Stimulated activated CD4-positive, alpha-beta T cell treated with anti-CD3 and anti-CD28 coated beads, Interleukin-15, amount 100 ng/mL, for 1 hour (primary cell): ENCODE results near the gene SEC14L1.

Experiments used
- DNase-seq, 2 donors: peaks; one replicate each; pipeline ENCODE4 v3.0.0-alpha.2; 2020; ENCODE audit warnings: low read depth in 1 of 2, low spot score in 1 of 2

SEC14L1 gene

DNA sequence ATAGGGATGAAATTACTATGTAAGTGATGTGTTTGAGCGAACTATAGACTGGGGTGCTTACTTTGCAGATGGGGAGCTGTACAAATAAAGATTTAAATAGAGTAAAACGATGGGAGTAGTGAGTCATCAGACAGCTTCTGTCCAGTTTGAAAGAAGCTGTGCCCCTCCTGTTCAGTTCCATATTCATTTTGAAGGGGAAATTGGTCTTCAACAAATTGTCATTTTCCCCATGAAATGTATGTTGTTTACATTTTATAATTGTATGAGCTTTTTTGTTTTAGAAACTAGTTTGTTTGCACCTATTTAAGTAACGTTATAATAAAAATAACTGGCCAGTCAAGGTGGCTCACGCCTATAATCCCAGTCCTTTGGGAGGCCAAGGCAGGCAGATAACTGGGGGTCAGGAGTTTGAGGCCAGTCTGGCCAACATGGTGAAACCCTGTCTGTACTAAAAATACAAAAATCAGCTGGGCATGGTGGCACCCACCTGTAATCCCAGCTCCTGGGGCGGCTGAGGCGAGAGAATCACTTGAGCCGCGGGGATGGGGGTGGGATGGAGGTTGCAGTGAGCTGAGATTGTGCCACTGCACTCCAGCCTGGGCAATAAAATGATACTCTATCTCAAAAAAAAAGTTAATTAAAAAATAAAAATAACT is 20.2 kb downstream of the SEC14L1 start:
- DNase-seq = no peak

DNA sequence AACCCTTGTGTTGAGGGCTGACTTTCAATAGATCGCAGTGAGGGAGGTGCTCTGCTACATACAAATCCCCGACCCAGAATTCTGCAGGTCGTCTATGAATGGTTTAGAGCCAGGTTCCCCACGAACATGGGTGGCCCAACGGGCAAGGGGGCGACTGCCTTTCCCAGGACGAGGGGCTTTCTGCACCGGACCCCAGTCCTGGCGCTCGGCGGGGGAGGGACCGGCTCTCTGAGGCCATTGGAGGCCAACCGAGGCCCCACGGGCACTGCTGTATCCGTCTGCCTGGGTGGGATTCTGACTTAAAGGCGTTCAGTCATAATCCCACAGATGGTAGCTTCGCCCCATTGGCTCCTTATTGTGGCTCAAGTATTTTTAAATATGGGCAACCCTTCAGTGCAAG is 21.2 kb downstream of the SEC14L1 start:
- no peak for DNase-seq

DNA sequence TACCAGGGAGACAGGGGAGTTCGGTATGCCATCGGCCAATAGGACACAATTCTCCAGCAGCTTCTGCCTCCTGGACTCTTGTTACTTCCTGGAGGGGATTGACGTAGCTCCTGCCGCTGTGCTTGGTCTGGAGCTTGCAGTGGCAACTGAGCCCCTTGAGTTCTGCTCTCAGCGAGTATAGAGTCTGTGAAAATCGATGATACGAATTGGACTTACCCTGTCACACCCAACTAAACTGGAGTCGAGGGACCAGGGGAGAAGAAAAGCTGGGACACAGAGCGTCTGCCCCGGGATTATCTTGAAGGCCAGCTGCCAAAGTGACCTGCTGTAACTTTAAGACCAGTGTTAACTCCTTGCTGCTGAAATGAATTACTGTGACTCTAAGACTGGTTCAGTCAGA is 22.2 kb downstream of the SEC14L1 start:
- DNase-seq = no peak

DNA sequence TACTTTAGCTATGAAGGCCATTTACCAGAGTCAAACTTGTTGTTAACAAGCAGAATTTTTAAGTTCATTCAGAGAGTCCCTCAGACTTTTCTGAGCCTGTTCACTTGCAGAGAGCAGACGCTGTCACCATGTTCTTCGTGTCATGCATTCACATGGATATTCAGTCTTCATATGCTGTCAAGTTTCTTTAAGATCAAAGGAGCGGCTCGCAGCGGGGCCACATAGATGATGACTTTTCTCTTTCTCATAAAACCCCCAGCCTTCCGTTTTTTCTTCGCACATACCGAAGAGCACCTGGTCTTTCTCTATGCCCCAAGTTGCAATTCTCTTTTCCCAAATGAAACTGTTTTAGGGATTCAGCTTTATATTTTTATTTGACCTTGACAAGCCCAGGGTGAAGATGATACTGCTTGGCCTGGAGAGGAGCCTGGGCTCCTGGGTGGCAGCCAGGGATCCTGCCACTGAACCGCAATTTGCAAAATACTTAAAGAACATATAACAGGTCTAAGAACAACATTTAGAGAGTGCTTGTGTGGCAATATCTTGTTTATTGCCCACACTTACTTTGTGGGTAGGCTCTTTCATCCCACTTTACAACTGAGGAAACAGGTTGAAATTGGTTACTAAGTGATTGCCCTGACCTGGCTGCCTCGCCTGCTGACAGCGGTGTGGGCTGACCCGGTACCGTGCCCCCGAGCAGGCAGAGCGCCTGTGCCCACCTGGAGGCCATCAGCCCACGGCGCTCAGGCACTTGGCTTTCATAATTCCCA is 22.9 kb downstream of the SEC14L1 start:
- DNase-seq = no peak

DNA sequence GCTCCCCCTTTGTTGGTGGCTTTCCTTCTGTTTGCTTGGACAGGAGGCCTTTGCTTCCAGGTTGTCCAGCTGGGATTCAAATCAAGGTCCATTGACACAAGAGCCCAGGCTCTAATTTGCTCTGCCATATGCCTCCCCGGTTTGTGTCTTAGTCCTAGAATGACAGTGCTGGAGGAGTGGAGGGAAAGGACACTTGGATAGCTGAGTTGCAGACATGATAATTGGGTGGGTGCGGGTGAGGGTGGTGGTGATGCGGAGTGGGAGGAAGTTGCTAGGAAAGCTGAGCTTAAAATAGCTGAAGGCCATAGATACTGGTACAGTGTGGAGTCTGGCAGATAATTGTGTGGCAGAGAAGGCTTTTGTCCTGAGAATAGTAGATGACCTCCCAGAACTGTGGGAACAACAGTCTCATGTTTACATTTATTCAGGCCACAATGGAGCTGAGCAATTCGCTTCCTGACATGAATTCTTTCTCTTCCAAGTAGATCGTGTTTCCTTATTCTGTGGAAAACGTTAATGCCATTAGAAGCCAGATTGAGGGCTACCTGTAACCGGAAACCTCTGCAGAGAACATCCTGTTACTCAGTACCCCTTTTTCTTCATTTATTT is 23.8 kb downstream of the SEC14L1 start:
- no peak for DNase-seq

DNA sequence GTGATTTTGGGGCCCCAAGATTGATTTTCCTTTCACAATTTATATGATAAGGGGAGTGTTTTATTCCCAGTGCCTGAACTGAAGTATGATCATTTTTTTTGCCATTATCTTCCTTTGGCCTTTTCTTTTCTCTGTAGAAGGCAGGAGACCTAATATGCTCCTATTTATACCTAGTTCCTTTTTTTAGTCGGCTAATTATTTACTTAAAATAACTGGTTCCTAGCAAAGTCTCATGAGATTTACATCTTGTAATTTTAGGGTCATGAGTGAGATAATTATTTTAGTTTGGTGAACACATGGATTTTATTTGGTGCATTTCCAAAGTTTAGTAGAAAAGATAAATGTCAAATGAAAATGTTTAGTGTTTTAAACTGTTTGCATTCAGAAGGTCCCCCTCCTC is 24.8 kb downstream of the SEC14L1 start:
- no peak for DNase-seq

DNA sequence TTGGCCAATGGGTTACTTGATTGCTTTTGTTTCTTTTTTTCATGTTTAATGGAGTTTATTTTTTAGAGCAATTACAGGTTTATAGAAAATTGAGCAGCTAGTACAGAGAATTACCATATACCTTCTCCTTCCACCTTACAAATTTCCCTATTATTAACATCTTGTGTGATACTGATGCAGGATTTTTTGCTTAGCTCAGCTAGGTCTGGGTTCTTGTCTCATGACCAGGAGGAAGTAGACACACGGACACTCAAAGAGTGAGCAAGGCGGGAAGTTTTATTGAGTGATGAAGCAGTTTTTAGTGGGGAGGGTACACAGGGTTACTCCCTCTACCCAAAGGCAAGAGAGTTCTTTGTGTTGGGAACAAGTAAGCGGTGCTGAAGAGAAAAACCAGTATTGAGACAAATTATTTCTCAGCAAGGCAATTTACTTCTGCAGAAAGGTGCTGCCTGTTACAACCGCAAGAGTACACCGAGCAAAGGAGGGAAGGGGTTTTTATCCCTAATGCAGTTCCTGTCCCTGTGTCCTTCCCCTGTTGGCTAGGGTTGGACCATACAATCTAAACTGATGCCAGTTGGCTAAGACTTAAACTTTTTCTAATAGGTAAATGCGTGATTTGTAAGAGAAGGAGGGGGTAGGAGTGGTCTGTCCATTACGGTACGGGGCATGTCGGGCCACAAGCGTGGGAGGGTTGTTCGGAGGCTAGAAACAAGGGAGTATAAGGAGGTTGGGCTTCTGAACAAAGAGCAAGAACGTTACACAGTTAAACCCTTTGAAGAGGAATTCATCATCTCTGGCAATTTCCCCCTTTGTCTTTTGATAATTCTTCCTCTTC is 26.9 kb downstream of the SEC14L1 start:
- no peak for DNase-seq

DNA sequence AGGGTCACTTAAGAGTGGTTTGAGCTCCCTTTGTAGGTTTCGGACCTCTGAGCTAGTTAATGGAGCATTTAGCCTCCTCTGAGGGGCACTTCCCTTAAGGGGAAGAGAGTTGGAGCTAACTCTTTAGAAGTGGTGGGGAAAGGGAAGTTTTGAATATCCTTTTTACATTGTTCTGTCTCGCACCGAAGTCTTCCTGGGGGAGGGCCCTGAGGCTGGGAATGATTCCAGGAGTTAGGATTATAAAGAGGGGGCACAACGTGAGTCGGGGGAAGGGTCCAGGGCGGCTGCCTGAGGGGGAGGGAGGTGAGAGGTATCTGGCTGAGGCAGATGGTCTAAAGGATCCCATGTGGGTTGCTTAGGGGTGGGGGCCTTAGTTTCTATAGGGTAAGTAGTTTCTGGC is 32.3 kb downstream of the SEC14L1 start:
- DNase-seq = no peak

DNA sequence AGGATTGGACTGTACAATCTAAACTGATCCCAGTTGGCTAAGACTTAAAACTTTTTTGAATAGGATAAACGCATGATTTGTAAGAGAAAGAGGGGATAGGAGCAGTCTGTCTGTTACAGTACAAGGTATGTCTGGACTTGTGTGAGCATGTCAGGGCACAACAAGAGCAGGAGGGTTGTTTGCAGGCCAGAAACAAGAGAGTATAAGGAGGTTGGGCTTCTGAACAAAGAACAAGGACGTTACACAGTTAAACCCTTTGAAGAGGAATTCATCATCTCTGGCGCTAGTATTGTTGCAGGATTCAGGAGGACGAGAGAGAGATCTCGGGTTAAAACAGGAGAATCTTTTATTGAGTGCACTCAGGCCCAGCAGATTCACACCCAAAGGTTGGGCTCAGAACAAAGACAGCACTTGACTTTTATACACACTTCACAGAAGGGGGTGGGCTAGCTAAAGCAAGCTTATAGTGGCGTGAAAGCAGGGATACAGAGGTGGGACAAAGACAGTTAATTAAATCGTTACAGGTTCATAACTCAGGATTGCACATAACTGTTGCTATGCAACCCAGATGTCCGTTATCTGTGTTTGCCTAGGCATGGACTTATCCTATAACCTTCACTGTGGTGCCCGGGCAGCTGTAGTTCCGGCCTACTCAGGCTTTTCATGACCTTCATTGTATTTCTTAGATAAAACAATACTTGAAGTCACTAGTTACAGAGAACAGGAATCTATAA is 34.3 kb downstream of the SEC14L1 start:
- no peak for DNase-seq

DNA sequence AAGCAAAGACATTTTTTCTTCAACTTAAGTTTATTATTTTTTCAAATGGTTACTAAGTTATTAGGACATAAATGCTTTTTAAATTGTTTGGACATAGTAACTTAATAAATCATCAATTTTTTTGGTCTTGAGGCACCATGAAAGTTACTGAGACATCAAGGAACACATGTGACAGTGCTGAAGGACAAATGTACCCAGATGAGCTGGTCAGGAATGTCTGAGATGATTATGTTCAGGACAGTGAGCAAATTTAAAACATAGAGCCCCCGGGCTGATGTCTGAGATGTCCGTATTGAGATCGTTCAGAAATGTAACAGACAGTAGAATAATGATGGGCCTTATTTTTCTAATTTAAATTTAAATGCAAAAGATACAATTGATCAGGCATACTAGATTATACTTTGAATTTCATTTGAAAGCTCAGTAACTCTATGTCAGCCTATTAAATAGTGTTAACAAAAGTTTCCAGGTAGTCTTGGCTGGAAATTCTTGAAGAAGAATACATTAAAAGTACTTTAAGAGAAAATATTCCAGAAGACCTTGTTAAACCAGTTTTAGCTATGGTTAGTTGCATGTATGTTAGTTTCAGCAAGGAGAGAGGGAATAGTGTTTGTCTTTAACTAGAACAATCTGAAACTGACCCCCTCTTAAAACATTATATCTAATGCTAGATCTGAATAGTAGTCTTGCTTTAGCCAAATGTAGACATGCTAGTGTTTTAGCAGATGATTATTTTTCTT is 36.4 kb downstream of the SEC14L1 start:
- no peak for DNase-seq

DNA sequence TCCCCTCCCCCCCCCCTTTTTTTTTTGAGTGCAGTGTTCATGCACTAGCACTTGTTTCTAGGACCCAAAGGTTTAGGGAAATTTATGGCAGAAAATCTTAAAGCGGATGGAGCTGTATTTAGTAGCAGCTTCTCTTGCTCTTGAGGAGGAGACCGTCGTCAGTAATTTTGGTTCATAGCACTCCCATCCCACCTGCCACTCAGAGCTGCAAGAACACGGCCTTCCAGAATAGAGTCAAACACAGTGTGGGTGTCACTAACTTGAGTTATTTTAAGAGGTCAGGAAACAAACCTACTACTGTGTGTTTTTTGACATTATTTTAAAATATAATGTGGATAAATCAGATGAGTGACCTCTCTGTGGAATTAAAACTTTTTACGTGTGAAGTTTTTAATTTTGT is 37.3 kb downstream of the SEC14L1 start:
- DNase-seq = no peak

DNA sequence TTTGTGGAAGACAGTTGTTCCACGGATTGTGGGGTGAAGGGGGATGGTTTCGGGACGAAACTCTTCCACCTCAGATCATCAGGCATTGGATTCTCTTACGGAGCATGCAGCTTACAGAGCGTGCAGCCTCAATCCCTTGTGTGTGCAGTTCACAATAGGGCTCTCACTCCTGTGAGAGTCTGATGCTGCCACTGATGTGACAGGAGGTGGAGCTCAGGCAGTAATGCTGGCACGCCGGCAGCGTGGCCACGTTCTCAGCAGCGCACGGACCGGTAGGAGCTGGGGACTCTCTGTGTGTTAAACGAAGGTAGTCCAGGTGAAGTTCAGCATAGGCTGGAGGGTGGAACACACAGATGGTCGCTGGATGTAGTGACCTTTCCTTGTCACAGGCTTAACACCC is 37.8 kb downstream of the SEC14L1 start:
- DNase-seq = no peak

DNA sequence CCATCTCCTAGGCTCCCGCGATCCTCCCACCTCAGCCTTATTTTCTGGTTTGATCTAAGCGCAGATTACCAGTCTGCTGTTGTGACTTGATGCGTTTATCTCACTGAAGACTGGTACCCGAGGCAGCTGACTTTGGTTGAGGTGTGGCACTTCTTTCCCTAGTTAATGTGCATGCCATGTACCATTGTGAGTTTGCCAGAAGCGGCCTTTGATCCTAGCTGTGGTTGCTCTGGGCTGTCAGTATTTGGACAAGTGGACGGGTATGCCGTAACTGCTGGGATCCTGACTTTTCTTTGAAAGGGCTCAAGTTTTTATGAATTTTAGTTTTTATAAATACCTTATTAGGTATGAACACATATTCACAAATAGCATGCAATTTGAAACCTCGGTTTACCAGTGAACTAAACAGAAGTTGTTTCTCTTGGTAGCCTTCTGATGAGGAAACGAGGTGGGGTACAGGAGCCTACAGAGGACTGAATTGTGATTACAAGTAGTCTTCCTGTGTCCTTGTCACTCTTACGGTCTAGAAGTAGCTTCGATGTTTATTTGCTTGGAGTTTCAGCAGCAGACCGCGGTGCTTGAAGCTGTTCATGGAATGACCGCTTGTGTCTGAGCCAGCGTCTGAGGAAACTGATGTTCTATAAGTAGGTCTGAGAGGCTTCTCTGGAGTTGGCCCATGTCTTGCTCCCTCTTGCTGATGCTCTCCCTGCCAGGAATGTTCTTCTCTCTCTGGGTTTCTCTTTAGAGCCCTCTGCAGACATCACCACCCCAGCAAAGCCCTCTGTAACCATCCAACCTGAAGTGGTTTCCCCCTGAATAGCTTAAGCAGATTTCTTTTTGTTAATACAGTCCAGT is 40.0 kb downstream of the SEC14L1 start:
- no peak for DNase-seq

DNA sequence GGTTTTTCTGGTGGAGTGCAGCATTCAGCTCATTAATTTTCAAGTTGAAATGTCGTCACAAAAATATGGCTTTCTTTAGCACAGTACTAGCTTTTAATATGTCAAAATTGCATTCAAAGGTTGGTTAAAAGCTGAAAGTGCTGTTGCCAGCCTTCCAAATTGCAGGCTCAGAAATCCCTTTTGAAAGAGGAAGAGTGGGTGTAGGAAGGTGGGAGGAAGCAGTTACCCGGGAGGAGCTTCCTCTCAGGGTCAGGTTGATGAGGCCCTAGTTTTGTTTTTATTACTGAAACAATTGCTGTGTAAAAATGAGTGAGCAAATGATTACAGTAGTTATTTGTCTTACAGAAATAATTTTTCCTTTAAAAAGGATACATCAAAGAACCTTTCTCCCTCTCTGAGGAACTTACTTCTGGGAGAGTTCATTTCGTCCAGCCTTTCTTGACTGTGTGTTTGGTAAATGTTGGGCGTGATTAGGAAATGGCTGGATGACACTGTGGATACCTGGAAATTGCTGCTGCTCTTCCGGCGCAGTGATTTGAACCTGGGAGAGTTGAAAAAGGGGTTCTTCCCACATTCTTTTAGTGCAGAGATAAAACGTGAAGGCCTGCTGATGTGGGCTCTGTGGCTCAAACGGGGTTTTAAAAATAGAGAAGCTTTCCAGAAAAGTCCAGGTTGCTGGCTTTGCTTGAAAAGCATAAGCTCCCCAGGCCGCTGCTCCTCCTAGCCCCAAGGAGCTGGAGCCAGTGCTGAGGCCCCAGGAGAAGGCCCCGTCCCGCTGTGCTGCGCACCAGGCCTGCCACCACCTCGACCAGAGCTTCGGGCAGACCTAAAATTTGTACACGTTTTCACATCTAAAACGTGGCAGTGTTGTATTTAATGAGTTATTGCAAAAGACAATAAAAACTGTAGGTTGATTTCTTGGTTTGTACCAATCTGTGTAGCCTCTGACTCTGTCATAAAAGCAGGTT is 41.7 kb downstream of the SEC14L1 start:
- no peak for DNase-seq

DNA sequence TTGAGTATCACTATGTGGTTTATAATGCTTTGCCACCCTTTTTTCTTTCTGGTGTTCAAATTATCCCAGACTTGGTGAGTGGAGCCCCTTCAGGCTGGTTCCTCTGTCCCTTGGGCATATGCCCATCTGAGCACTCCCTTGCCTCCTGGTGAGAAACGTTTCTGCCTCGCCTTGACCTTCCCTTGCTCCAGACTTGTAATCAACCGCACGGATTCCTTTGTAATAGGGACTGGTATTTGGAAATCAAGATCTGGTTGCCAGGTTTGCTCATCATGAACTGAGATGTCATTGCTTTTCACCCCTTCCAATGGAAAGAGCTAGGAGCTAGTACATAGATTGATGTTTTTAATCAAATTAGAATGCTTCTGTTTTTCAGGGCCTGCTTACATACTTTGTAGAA is 43.7 kb downstream of the SEC14L1 start:
- DNase-seq = no peak

DNA sequence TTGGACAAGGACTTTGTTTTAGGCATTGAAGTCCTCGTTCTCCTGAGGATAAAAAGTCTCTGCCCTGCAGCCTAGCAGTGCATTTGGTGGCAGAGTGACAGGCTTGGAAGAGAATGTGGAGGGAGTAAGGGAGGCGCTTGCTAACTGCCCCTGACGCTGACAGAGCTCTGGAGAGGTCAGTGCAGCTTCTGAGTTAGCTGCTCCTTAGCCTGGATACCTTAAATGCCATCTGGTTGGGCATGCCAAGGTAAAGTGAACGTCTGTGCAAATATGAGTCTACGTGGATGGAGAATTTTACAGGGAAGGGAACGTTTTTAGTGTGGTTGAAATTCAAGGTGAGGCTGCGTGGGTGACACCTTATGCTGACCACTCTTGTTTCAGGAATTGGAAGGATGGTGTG is 44.4 kb downstream of the SEC14L1 start:
- DNase-seq = no peak

DNA sequence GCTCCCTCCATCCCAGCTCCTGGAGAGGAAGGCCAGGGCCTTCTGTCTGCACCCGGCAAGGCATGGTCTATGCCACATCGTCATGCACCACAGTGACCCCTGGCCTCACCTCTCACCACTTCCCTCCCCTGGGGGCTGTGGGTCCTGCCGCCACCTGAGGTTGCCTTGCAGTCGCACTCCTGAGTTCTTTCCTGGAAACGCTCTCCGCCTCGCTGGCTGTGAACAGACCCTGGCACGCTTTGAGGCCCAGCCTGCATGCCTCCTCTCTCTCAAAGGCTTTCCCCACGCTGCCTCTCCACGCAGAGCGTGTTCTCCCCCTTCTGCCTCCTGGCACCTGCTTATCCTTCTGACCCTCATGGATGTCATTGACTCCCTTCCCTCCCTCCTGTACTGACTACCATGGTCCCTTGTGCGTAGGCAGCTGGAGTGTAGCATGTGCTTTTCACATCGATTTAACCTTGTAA is 45.4 kb downstream of the SEC14L1 start:
- no peak for DNase-seq
